Right atrium auricular region (tissue), 2 donors: Measurements from ENCODE around the gene ZBTB7A. TPM values are rescaled to one million over a fixed set of nuclear protein-coding genes. Genes with fewer than 3 reads are reported as not detected.

Source experiments
- DNase-seq: peaks from one replicate; pipeline ENCODE4 v3.0.0-alpha.2; 2019; ENCODE audit warnings: low spot score
- H3K27ac ChIP-seq, 2 donors: fragments of 200-600 bp; sonication (generic); 1 replicate in 1 of 2; 2 replicates in 1 of 2; pipeline ENCODE4 v1.5.1; 2016 to 2019
- H3K27me3 ChIP-seq, 2 donors: fragments of 200-600 bp; sonication (generic); one replicate each; pipeline versions ENCODE4 v1.5.1 to v1.6.0; 2017 to 2019
- H3K36me3 ChIP-seq: fragments of 200-600 bp; sonication (generic); one replicate; pipeline ENCODE4 v1.5.1; 2016
- H3K4me1 ChIP-seq, 2 donors: fragments of 200-600 bp; sonication (generic); one replicate each; pipeline versions ENCODE4 v1.5.1 to v1.6.0; 2017 to 2019
- H3K4me3 ChIP-seq, 2 donors: fragments of 200-600 bp; sonication (generic); 1 replicate in 1 of 2; 2 replicates in 1 of 2; pipeline ENCODE4 v1.5.1; 2017 to 2019; ENCODE audit warnings: mild to moderate bottlenecking in 1 of 2, moderate library complexity in 1 of 2
- H3K9me3 ChIP-seq, 2 donors: fragments of 200-600 bp; sonication (generic); one replicate each; pipeline ENCODE4 v1.5.1; 2019
- CTCF ChIP-seq, 2 donors: fragments of 200-600 bp; sonication (generic); IDR thresholded peaks; one replicate each; pipeline ENCODE4 v1.5.1; 2019; ENCODE audit warnings: antibody characterized with exemption in 2 of 2
- total RNA-seq, 2 donors: library from RNA; depleted of rRNA; stranded (reverse); fragments of >200 nt; gene quantifications; one replicate each; pipeline ENCODE4 v1.1.0, GENCODE V29; 2016

Gene ZBTB7A
- total RNA-seq, 2 donors from 2014 or later = 33.8 to 50.0 TPM

- Histone ChIP-seq H3K36me3 (peaks cover 36% of the 10 kb centered on the region), H3K27me3 (no peaks in the 10 kb centered on the region), H3K4me1 (peaks cover 0 to 8% of the 10 kb centered on the region in 2 donors), H3K9me3 (no peaks in the 10 kb centered on the region), H3K4me3 (no peak overlapping the region), H3K27ac (no peak overlapping the region)
- no peak for DNase-seq
- no peak for TF ChIP-seq CTCF (IDR thresholded peaks at IDR 0.05)
Observed at GRCh38 chr19:4027146-4027545, 39.6 kb downstream of the ZBTB7A start.

DNA sequence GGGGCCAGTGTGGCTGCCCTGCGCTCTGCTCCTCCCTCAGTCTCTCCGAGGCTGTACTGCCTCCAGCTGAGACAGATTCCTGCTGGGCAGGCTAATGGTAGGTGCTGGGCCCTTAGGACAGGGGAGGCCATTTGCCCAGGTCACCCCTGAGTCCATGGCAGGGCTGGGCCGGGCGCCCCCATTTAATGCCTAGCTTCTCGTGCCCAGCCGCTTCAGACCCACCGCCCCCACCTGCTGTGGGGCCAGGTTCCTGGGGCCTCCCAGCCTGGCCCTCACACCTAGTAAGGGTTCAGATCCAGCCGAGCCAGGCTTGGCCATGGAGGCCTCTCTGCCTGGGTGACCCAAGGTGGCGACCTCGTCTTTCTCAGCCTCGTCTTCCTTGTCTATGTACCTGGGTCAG is 41.4 kb downstream of the ZBTB7A start:
- no peak for TF ChIP-seq CTCF (IDR thresholded peaks at IDR 0.05)
- H3K4me1 ChIP-seq = peaks cover 0 to 8% of the 10 kb centered on the region in 2 donors
- no peak overlapping the region for H3K4me3 ChIP-seq
- peaks cover 23% of the 10 kb centered on the region for H3K36me3 ChIP-seq
- no peaks in the 10 kb centered on the region for H3K27me3 ChIP-seq
- H3K9me3 ChIP-seq = peaks cover 0 to 4% of the 10 kb centered on the region in 2 donors
- DNase-seq = no peak
- no peak overlapping the region for H3K27ac ChIP-seq

GRCh38 chr19:4023600-4024398 is 42.9 kb downstream of the ZBTB7A start:
- Histone ChIP-seq H3K4me1 (peaks cover 0 to 8% of the 10 kb centered on the region in 2 donors), H3K27ac (peak overlapping the region in 1 of 2 donors; percentile 24), H3K36me3 (peaks cover 18% of the 10 kb centered on the region), H3K9me3 (peaks cover 0 to 4% of the 10 kb centered on the region in 2 donors), H3K4me3 (no peak overlapping the region), H3K27me3 (no peaks in the 10 kb centered on the region)
- DNase-seq = no peak
- TF ChIP-seq CTCF (IDR thresholded peaks at IDR 0.05) = no peak

- Histone ChIP-seq H3K27me3 (no peaks in the 10 kb centered on the region), H3K27ac (no peak overlapping the region), H3K36me3 (peaks cover 12% of the 10 kb centered on the region), H3K4me1 (peaks cover 0 to 26% of the 10 kb centered on the region in 2 donors), H3K9me3 (peaks cover 0 to 4% of the 10 kb centered on the region in 2 donors), H3K4me3 (no peak overlapping the region)
- TF ChIP-seq CTCF (IDR thresholded peaks at IDR 0.05) = no peak
- DNase-seq = no peak
Observed at GRCh38 chr19:4019578-4019977, 47.1 kb downstream of the ZBTB7A start.

- TF ChIP-seq CTCF (IDR thresholded peaks at IDR 0.05) = no peak
- peaks cover 18% of the 10 kb centered on the region for H3K36me3 ChIP-seq
- H3K27me3 ChIP-seq = no peaks in the 10 kb centered on the region
- DNase-seq = no peak
- H3K9me3 ChIP-seq = peaks cover 0 to 4% of the 10 kb centered on the region in 2 donors
- H3K27ac ChIP-seq = no peak overlapping the region
- no peak overlapping the region for H3K4me3 ChIP-seq
- peaks cover 0 to 33% of the 10 kb centered on the region in 2 donors for H3K4me1 ChIP-seq
Observed at GRCh38 chr19:4018775-4019504, 47.8 kb downstream of the ZBTB7A start.
